H9 (cell line): ENCODE measurements around the gene SCO2. TPM values are rescaled to one million over a fixed set of nuclear protein-coding genes. Genes with fewer than 3 reads are reported as not detected.

Experiments used
- DNase-seq: peaks from one replicate; pipeline ENCODE4 v3.0.0-alpha.2; 2017
- H2AFZ ChIP-seq: one replicate; pipeline ENCODE4 v1.6.1; 2013; ENCODE audit warnings: mild to moderate bottlenecking, low read length, control low read depth, moderate library complexity
- H2AK5ac ChIP-seq: 2 replicates; pipeline ENCODE4 v1.6.1; 2013; ENCODE audit warnings: low read length, control low read depth, mixed read lengths; ENCODE audit not compliant: insufficient read length
- H2BK120ac ChIP-seq: one replicate; pipeline ENCODE4 v1.6.1; 2013; ENCODE audit warnings: low read depth, mild to moderate bottlenecking, low read length, control low read depth, inconsistent platforms; ENCODE audit not compliant: poor library complexity, severe bottlenecking
- H2BK12ac ChIP-seq: 2 replicates; pipeline ENCODE4 v1.6.1; 2013; ENCODE audit warnings: low read length, control low read depth, mixed read lengths, low read depth; ENCODE audit not compliant: insufficient read length
- H2BK15ac ChIP-seq: 2 replicates; pipeline ENCODE4 v1.6.1; 2013; ENCODE audit warnings: low read depth, low read length, control low read depth
- H2BK20ac ChIP-seq: one replicate; pipeline ENCODE4 v1.6.1; 2013; ENCODE audit warnings: low read depth, mild to moderate bottlenecking, low read length, control low read depth, inconsistent platforms; ENCODE audit not compliant: poor library complexity, severe bottlenecking
- H2BK5ac ChIP-seq: 2 replicates; pipeline ENCODE4 v1.6.1; 2013; ENCODE audit warnings: low read length, control low read depth, mixed read lengths; ENCODE audit not compliant: insufficient read length
- H3K14ac ChIP-seq: 2 replicates; pipeline ENCODE4 v1.6.1; 2013; ENCODE audit warnings: low read length, control low read depth; ENCODE audit not compliant: insufficient read depth
- H3K18ac ChIP-seq: 2 replicates; pipeline ENCODE4 v1.6.1; 2013; ENCODE audit warnings: low read depth, mild to moderate bottlenecking, mixed read lengths, low read length, control low read depth; ENCODE audit not compliant: insufficient read length
- H3K23ac ChIP-seq: 2 replicates; pipeline ENCODE4 v1.6.1; 2013; ENCODE audit warnings: low read length, control low read depth, mixed read lengths, low read depth; ENCODE audit not compliant: insufficient read length
- H3K23me2 ChIP-seq: 2 replicates; pipeline ENCODE4 v1.6.1; 2013; ENCODE audit warnings: low read depth, mild to moderate bottlenecking, mixed read lengths, low read length, control low read depth; ENCODE audit not compliant: insufficient read length, poor library complexity, severe bottlenecking
- H3K27ac ChIP-seq: 2 replicates; pipeline ENCODE4 v1.5.1; 2013; ENCODE audit warnings: low read length, control low read depth, mixed read lengths, low read depth; ENCODE audit not compliant: insufficient read length
- H3K27me3 ChIP-seq: 2 replicates; pipeline ENCODE4 v1.6.1; 2013; ENCODE audit warnings: low read length, control low read depth, inconsistent platforms; ENCODE audit not compliant: insufficient read depth
- H3K4ac ChIP-seq: 2 replicates; pipeline ENCODE4 v1.6.1; 2013; ENCODE audit warnings: low read depth, mild to moderate bottlenecking, control low read depth, inconsistent platforms, low read length, moderate library complexity
- H3K4me1 ChIP-seq: 2 replicates; pipeline ENCODE4 v1.6.1; 2013; ENCODE audit warnings: low read length, control low read depth, inconsistent platforms; ENCODE audit not compliant: insufficient read depth
- H3K4me2 ChIP-seq: 2 replicates; pipeline ENCODE4 v1.6.1; 2013; ENCODE audit warnings: low read length, control low read depth, mixed read lengths; ENCODE audit not compliant: insufficient read length, insufficient read depth
- H3K56ac ChIP-seq: 2 replicates; pipeline ENCODE4 v1.6.1; 2013; ENCODE audit warnings: low read depth, mild to moderate bottlenecking, mixed read lengths, low read length, control low read depth; ENCODE audit not compliant: insufficient read length
- H3K79me1 ChIP-seq: 2 replicates; pipeline ENCODE4 v1.6.1; 2013; ENCODE audit warnings: low read depth, mild to moderate bottlenecking, moderate library complexity, low read length, control low read depth, inconsistent platforms; ENCODE audit not compliant: insufficient read depth, poor library complexity, severe bottlenecking
- H3K79me2 ChIP-seq: 2 replicates; pipeline ENCODE4 v1.6.1; 2013; ENCODE audit warnings: low read length, control low read depth, inconsistent platforms; ENCODE audit not compliant: insufficient read depth
- H3K9ac ChIP-seq: 2 replicates; pipeline ENCODE4 v1.6.1; 2013; ENCODE audit warnings: low read length, control low read depth, mixed read lengths; ENCODE audit not compliant: insufficient read length; ENCODE audit errors: extremely low read depth
- H3K9me3 ChIP-seq: one replicate; pipeline ENCODE4 v1.6.1; 2013; ENCODE audit warnings: low read depth, low read length, inconsistent platforms; ENCODE audit not compliant: control insufficient read depth
- H3T11ph ChIP-seq: one replicate; pipeline ENCODE4 v1.6.1; 2013; ENCODE audit warnings: mild to moderate bottlenecking, low read length, control low read depth, inconsistent platforms
- H4K20me1 ChIP-seq: one replicate; pipeline ENCODE4 v1.6.1; 2013; ENCODE audit not compliant: control insufficient read depth, insufficient read length, insufficient read depth
- H4K5ac ChIP-seq: 2 replicates; pipeline ENCODE4 v1.6.1; 2013; ENCODE audit warnings: low read depth, mild to moderate bottlenecking, mixed read lengths, low read length, control low read depth; ENCODE audit not compliant: insufficient read length
- H4K8ac ChIP-seq: replicated peaks from 2 replicates; pipeline ENCODE4 v1.6.1; 2013; ENCODE audit warnings: low read length, control low read depth, mixed read lengths, low read depth; ENCODE audit not compliant: insufficient read length
- H4K91ac ChIP-seq: 2 replicates; pipeline ENCODE4 v1.6.1; 2013; ENCODE audit warnings: low read depth, mild to moderate bottlenecking, moderate library complexity, mixed read lengths, low read length, control low read depth; ENCODE audit not compliant: insufficient read length
- H3K27ac Mint-ChIP-seq, 3 experiments: 2 replicates in 2 of 3; 3 replicates in 1 of 3; pipeline ENCODE4 v1.8.0; 2020 to 2021; ENCODE audit warnings: mixed read lengths in 3 of 3, mild to moderate bottlenecking in 1 of 3, moderate library complexity in 1 of 3
- H3K27me3 Mint-ChIP-seq: 2 replicates; pipeline ENCODE4 v1.8.0; 2021; ENCODE audit warnings: low read depth, mild to moderate bottlenecking, moderate library complexity, mixed read lengths
- H3K36me3 Mint-ChIP-seq, 3 experiments: 2 replicates in 2 of 3; 3 replicates in 1 of 3; pipeline ENCODE4 v1.8.0; 2020 to 2021; ENCODE audit warnings: low read depth in 3 of 3, mixed read lengths in 3 of 3; ENCODE audit not compliant: insufficient read depth in 1 of 3
- H3K4me1 Mint-ChIP-seq, 2 experiments: 2 replicates each; pipeline ENCODE4 v1.8.0; 2020; ENCODE audit warnings: mixed read lengths in 2 of 2
- H3K4me3 Mint-ChIP-seq, 2 experiments: 2 replicates in 1 of 2; 3 replicates in 1 of 2; pipeline ENCODE4 v1.8.0; 2020 to 2021; ENCODE audit warnings: mild to moderate bottlenecking in 2 of 2, mixed read lengths in 2 of 2, moderate library complexity in 1 of 2
- H3K9me3 Mint-ChIP-seq, 2 experiments: 2 replicates in 1 of 2; 3 replicates in 1 of 2; pipeline ENCODE4 v1.8.0; 2020; ENCODE audit warnings: mild to moderate bottlenecking in 2 of 2, mixed read lengths in 2 of 2, moderate library complexity in 1 of 2
- CTCF ChIP-seq: fragments of 200-600 bp; sonication (generic); conservative IDR thresholded peaks from 3 replicates; pipeline ENCODE4 v1.8.0; 2021; ENCODE audit warnings: antibody characterized with exemption, mild to moderate bottlenecking
- WGBS: extraction: QIAGEN DNeasy Blood & Tissue Kit; methylation state at CpG from one replicate; pipeline ENCODE4 v1.1.7; 2013; ENCODE audit warnings: missing lambda C conversion rate, low lambda C conversion rate, mixed read lengths; ENCODE audit not compliant: insufficient read length; ENCODE audit errors: extremely low coverage; 5-methylcytosine and 5-hydroxymethylcytosine counted together
- total RNA-seq: library from RNA; stranded (reverse); gene quantifications from 2 replicates; pipeline ENCODE4 v1.2.1, GENCODE V29; 2021

The SCO2 gene
- total RNA-seq, 1 experiment from 2014 or later: 3.3 TPM

DNA sequence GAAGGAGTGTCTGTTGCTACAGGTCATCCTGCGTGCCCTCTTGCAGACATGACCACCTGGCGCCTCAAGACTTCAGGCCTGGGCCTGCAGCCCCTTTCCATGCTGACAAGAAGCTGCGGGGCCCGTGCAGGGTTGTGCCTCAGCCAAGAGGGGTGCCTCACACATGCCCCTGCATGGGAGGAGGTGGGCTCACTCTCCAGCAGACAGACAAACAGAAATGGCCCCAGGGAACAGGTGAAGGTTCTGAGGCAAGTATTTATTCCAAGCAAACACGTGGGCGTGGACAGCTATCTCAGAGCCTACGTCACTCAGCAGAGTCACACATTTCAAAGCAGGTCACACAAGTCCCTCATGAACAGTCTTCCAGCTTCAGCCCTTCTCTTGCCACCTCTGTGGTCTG is 43.2 kb upstream of the SCO2 start:
- no peaks in the 10 kb centered on the region for H3K23me2 ChIP-seq
- H3K4me2 ChIP-seq: no peak overlapping the region
- no peak overlapping the region for H2BK5ac ChIP-seq
- peaks cover under 1% of the 10 kb centered on the region in 2 experiments; a peak in 2 of 4 replicates for H3K4me1 Mint-ChIP-seq
- no peaks in the 10 kb centered on the region for H3K79me2 ChIP-seq
- no peaks in the 10 kb centered on the region for H3K79me1 ChIP-seq
- H3K9ac ChIP-seq: no peak overlapping the region
- no peak overlapping the region for H2AFZ ChIP-seq
- no peak overlapping the region for H3K23ac ChIP-seq
- H3K18ac ChIP-seq: no peak overlapping the region
- H2BK120ac ChIP-seq: no peak overlapping the region
- peaks cover 9% of the 10 kb centered on the region for H3K27me3 Mint-ChIP-seq
- no peak overlapping the region for H3K27ac Mint-ChIP-seq
- H2BK12ac ChIP-seq: no peak overlapping the region
- H3K27me3 ChIP-seq: no peaks in the 10 kb centered on the region
- no peaks in the 10 kb centered on the region for H3K4me1 ChIP-seq
- no peak for TF ChIP-seq CTCF
- WGBS: no CpG with 5 or more reads among the region's 7 CpGs
- H2BK15ac ChIP-seq: no peak overlapping the region
- no peak overlapping the region for H3K56ac ChIP-seq
- H4K91ac ChIP-seq: no peak overlapping the region
- H2AK5ac ChIP-seq: no peak overlapping the region
- H3K9me3 ChIP-seq: no peaks in the 10 kb centered on the region
- H4K8ac ChIP-seq: no peak overlapping the region
- no peak overlapping the region for H3K4ac ChIP-seq
- no peak overlapping the region for H3T11ph ChIP-seq
- H3K14ac ChIP-seq: no peak overlapping the region
- no peak overlapping the region for H2BK20ac ChIP-seq
- no peaks in the 10 kb centered on the region for H4K20me1 ChIP-seq
- H3K27ac ChIP-seq: no peak overlapping the region
- no peak overlapping the region for H3K4me3 Mint-ChIP-seq
- H3K36me3 Mint-ChIP-seq: peaks cover 13 to 58% (median 50%) of the 10 kb centered on the region in 3 experiments; a peak in 6 of 7 replicates
- no peaks in the 10 kb centered on the region for H3K9me3 Mint-ChIP-seq
- no peak for DNase-seq
- H4K5ac ChIP-seq: no peak overlapping the region
